Right renal pelvis (tissue), 4 donors: ENCODE data around the gene MRPL24. TPM values are rescaled to one million over a fixed set of nuclear protein-coding genes. Genes with fewer than 3 reads are reported as not detected.

ENCODE experiments used
- DNase-seq, 4 donors: peaks; one replicate each; pipeline ENCODE4 v3.0.0-alpha.2; 2013; ENCODE audit warnings: low read depth in 4 of 4, low spot score in 3 of 4, missing footprints in 1 of 4
- polyA plus RNA-seq, 4 donors: library from polyadenylated mRNA; unstranded; fragments of 120-200 nt; gene quantifications; one replicate each; pipeline ENCODE4 v1.2.1, GENCODE V29; 2013; ENCODE audit not compliant: insufficient read length in 4 of 4

The MRPL24 gene
- polyA plus RNA-seq, 4 donors, result 68.4 to 75.1 (median 72.3) TPM

DNA sequence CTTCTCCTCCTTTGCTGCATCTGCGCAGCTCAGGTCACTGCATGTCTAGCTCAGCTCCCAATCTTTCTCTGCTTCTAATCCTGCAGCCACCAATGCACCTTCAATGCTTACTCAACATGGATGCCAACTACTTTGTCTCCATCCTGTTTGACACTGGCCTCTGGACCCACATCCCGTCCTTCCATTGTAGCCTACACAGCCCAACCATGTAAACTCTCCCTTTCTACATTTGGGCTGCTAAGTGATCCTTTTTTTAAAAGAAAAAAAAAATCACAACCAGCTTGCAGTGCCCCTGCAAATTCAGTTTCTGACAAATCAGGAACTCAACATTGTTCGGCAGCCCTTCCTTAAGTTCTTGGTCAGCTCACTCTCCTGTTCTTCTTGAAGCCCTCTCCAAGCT, 26.1 kb downstream of the MRPL24 start:
- no peak for DNase-seq

GRCh38 chr1:156712626-156713025, 28.3 kb downstream of the MRPL24 start:
- no peak for DNase-seq

DNA sequence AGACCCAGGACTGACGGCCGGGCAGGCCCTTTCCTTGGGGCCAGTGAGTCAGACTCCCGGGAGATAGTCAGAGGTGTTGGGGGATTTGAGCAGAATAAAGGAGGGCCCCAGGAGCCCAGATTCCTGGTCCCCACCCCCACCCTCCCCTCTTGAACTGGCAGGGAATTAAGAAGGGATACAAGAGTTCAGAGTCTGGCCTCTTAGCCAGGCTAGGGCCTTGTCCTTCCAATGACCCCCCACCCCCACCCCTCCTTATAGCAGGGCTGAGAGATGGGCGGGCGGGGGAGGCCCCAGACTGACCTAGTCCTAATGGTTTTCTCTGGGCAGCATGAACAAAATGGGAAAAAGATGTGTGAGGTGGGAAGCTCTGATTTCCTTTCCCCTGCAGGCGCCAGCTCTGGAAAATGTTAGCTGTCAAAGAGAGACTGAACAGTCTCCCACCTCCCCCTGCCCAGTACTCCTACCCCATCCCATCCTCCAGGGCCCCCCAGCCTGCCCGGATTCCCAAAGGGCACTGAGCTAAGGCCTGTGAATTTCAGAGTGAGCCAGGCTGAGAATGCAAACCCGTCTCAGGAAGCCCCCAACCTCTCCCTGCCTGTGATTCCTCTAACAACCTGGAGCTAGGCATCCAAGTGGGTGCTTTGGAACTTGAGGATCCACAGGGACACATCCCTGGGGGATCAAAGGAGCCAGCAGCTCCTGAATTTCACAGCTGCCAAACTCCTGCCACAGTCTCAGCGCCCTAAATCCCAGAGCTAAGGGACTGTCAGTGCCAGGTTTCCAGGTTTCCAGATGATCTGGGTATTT, 29.7 kb downstream of the MRPL24 start:
- DNase-seq, result no peak

DNA sequence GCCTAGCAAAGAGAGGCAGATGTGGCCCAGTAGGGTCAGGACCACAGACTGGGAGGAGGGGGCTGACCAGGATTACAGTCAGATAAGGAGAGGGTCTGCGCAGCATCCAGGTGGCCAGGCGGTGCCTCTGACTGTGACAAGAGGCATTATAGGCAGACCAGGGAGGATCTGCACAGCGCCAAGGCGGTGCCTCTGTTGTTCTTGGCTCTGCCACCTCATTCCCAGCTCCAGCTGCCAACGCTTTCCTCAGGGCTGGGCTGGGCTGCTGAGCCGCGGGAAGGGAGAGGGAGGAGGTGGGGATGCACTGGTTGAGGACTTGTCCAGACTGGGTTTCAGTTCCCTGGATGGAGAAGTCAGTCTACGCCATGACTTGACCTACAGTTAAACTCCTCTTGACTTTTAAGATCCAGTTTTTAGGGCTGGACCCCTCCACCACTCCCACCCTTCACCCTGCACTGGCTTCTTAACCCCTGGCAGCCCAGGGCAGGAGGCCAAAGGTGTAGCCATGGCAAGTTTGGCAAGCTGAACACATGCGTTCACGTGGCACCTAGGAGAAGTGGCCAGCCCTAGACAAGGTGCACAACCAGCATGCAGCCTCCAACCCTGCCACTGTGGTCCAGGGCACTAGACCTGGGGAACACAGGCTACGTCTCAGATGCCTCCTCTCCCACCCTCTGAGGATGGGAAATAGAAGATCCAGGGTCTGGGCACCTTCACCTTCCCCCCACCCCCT, 31.0 kb downstream of the MRPL24 start:
- no peak for DNase-seq

- no peak for DNase-seq
Measured at GRCh38 chr1:156709031-156709430, 31.9 kb downstream of the MRPL24 start.

DNA sequence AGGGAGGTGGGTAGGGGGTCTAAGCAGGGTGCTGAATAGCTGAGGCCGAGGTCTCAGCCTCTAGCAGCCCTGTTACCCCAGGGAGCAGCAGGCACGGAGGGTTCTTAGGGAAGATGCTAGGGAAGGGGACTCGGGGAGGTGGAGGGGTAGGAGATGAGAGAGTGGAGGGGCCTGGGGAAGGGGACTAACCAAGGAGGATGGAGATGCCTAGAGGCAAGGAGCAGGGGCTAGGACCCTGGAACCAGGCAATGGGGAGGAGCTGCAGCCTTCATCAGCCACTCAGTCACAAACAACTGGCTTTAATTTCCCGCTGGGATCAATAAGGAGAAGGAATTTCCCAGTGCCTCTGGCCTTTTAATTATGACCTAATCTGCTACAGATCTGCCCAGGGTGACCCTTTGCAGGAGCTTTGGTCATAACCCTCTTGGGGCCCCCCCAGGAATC, 32.6 kb downstream of the MRPL24 start:
- DNase-seq, result no peak

DNA sequence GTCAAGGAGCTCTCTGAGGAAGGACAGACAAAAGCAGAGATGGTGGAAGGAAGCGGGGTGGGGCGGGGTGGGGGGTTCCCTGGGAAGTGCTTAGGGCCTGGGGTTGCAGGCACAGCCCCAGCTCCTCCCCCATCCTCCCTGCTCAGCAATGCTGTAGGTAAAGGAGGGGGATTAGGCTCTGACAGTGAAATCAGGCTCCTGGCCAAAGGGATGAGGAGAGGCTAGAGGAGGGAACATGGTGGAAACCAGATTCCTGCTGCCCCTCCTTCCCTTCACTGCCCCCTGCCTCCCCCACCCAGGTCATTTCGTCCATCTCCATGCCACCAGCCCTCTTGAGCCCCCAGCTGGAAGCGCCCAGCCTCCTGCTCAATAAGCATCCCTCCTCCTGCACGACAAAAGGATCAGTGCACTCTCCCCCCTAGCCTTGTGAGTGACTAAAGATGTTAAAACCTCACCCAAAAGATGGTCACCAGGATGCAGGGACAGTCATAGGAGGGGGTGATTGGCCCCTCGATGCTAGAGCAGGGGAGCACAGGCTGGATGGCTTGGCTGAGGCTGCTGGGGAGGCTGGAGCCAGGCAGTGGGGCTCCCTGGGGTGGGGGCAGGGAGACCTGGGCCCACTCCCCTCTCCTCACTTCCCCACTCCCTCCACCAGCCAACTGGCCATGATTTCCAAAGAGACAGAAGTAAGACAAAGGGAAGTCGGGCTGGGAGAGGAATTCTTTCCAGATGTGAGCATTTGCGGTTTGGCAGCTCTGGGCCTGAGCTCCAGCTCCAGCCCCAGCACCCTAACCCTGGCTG, 33.3 kb downstream of the MRPL24 start:
- no peak for DNase-seq

DNA sequence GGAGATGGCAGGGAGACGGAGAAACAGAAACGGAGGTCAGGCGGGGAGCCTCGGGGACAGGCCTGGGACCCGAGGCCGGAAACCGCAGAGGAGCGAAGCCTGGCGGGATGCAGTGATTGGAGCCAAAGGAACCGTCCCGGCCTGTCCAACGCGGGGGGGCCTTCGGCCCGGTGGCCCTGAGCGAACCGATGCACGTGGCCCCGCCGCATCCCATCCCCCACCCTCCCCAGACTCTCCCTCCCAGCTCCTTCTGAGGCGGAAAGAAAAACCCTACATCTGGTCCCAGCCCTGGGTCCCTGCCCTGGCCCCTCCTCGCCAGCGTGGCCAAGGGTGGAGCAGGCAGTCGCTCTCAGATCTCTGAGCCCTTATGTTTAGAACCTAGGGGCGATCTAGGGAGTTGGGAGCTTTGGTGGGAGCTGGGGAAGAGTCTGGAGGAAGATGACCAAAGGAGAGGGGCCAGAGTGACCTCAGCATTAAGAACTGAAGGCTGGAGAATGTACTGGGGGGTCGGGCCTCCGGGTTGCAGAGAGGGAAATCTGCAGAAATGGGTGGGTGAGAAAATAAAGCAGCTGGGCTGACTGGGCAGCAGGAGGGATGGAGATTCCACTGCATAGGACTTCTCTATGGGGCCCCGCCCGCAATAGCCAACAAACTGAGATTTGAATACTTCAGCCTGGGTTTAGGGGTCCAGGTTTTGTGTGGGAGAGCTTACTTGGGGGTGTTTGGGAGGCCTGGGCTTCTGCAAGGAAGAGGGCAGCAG, 34.1 kb downstream of the MRPL24 start:
- DNase-seq, result no peak

DNA sequence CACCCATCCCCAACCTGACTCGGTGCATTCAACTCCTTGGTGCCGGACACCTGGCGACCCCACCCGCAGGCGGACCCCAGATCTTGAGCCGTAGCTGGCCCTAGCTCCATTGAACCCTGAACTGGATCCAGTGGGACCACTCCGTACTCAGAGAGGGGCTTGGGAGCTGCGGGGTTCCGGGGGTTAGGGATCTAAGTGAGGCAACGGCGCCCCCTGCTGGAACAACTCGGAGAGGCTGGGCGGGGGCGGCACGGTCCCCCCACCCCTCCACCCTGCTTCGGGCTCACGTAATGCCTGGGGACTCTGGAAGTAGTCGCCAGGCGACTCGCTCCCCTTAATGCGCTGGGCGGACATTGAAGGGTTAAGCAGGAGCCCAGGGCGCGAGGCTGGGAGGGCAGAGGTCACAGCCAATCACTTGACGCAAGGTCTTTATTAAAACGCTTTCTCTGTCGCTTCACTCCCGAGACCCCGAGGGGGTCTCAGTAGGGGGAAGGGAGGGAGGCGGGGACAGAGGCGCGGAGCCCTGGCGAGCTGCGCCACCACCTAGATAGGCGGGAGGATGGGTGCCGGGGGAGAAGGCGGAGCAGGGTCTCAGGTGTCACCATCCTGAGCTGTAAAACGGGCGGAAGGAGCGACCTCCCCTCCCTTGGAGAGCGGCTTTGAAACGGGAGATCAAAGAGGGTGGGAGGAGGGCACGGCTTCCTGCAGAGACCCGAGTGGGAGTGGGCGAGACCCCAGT, 34.8 kb downstream of the MRPL24 start:
- DNase-seq, result peak in 1 of 4 donors; percentile 73

DNA sequence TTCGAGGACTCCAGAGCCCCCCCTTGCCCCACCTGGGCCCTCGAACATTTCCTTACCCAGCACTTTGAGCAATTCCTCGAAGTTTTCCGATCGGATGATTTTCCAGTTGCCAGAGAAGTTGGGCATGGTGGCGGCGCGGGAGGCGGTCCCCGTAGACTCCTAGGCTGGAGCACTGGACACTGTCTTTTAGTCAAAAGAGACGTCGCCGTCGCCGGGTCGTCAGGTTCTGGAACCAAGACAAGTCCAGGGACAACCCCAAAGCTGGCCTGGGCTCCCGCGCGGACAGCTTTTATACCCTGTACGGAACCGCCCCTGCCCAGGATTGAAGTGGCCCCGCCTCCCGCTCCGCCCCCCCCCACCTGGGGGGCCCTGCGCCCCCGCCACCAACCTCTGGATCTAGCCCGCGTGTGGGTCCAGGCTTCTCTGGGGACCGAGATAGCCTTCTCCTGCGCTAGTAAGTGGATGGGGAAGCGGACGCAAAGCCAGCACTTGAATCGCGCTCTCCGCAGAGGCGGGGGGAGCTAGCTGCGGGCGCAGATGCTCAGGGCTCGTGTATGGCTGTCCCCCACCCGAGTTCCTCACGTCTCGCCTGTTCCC, 35.5 kb downstream of the MRPL24 start, which contains the start of gene CRABP2:
Gene CRABP2 (minus strand): TSS at position 263 of the 597 bp plus-strand sequence. CDS start 137 bp downstream, at position 126.
- no peak for DNase-seq

GRCh38 chr1:156704930-156705320, 36.0 kb downstream of the MRPL24 start:
- no peak for DNase-seq

DNA sequence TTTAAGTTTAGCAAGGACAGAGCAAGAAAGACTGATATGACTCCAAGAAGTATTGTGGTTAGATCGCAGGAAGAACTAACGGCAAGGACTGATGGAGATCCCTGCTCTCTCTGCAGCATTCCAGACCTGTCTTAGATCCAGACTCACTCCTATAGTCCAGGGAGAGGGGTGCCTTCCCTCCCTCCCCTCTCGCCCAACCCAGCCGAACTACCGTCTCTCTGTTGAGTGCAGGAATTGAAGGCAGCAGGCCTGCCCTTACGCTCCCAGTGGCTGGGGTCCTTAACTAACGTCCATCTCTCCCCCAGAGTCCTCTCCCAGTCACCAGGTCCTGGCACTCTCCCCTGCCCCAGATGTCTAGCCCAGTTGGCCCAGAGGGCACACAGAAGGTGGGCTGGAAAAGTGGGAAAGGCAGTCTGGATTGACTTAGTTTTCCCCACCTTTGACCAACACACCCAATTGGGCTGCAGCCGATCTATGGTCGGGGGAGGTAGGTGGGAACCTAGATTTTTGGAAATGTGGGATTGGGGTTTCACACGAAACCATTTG, 36.6 kb downstream of the MRPL24 start:
- no peak for DNase-seq

DNA sequence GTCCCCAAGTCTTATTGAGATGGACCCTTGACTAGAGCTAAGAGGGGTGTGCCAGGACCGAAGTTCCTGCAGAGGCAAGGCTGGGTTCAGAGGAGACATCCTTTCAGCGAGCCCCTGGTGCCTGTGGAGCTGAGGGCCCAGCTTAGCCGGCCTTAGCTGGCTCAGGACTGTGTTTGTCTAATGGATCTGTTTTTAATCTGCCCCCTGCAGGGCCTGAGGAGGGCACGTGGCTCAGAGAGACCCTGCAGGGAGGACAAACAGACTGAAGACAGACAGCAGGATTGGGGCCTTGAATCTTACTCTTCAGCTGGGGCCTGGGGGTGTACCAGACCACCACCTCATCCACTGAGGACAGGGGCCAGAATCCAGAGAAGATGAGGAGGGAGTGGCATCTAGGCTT, 37.1 kb downstream of the MRPL24 start:
- no peak for DNase-seq

DNA sequence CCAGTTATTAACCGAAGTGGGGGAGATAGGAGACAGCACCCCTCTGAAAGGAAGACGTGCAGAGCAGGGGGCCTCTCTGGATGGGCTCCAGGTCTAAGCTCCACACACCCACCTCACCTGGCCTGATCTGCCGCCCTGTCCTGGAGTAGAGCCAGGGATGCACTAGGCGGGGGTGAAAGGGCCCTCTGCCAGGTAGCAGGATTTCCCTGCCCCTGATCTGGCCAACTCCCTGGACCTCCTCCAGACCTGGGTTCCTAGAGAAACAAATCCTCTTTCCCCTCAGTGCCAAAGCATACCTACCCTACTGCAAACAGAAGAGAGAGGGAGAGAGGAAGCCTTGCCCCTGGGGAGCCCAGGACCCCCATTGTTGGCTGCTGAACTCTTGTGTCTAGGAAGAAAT, 37.6 kb downstream of the MRPL24 start:
- no peak for DNase-seq

DNA sequence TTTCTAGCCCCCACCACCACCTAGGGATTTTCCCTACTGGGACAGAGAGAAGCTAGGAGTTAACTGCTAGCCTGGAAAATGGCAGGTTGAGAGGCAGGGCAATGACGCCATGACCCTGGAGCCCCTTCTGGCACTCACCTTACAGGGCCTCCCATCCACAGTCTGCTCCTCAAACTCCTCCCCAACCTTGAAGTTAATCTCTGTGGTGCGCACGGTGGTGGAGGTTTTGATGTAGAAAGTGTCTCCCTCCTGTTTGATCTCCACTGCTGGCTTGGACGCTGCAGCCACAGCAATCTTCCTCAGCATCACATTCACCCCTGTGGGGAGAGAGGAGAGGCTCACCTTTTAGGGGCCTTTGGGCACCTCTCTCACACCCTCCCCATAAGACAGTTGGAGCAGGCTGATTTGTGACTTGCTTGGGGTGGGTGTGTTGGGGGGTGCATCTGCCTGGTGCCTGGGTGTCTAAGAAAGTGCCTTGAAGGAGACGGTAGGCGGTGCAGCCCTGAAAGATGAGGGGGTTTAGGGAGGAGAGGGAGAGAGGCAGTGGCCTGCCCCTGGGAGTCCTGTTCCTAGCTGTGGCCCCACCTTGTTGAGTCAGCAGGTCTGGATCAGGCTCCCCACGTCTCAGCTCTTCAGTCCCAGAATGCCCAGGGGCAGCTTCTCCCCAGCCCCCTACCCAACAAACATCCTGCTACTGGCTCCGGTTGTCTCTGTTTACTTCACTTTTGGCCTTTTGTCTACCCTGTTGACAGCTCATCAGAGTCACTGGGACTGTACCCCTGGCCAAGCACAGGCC, 40.0 kb downstream of the MRPL24 start:
- no peak for DNase-seq

DNA sequence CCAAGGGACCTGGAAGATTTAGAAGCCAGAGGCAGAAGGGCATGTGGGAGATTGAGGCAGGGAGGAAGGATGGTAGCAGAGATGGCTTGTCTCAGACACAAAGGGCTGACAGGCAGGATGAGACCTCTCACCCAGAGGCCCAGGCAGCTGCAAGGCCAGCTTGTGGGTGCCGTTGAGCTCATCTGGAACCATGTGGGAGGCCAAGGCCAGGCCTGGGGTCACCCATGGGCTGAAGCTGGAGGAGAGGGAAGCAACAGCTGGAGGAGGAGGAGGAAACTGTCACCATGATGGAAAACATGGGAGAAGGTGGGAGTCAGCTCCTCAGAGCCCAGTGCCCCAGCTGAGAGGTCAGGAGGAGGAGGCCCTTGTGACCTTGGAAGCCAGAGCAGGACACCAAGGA, 41.9 kb downstream of the MRPL24 start:
- DNase-seq, result no peak

- no peak for DNase-seq
Measured at GRCh38 chr1:156697481-156697880, 43.4 kb downstream of the MRPL24 start.

GRCh38 chr1:156696755-156697154, 44.1 kb downstream of the MRPL24 start:
- no peak for DNase-seq
